Measurements from ENCODE around the gene QKI.
"Not testable (repeated sequence)": the region's sequence is repeated elsewhere in the genome, so short reads cannot be mapped to it uniquely, and the experiment has no call there.

Gene QKI
- 95.7 reads per million, percentile 82 among the genes with 10 or more reads in this experiment for total RNA-seq

DNA sequence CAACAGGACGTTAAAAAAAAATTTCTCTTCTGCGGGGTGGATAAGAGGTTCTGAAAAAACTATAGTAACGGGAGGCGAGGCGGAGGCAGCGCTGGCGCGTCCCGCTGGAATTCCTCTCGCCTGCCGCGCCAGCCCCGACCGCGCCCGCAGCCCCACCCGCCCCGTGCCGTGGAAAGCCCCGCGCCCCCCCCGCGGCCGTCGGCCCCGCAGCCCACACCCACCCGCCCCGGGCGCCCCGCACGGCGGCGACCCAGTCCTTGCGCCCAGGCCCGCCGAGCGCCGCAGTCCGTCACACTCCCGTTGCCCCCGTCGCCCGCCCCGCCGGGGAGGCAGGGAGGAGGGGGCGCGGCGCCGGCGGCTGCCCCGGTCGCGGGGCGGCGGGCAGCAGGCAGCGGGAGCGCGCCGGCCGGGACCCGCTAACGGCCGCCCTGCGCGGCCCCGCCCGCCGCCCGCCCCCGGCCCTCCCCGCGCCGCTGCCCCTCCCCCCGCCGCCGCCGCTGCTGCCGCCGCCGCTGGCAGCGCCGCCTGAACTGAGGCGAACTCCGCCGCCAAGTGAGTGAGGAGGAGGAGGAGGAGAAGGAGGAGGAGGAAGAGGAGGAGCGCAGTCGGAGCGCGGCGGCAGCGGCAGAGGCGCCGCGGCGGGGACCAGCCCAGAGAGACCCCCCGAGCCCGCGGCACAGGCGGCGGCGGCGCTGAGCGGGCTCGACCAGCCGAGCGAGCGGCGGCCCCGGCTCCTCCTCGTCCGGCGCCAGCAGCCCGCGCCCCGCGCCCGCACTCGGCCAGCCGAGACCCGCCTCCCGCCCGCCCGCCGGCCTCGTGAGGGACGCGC, at the start of gene QKI:
TSS of gene QKI (plus strand) at position 602 of the 829 bp plus-strand sequence. CDS start 476 bp downstream, outside the sequence.
- DNase-seq, result peak; percentile 76

DNA sequence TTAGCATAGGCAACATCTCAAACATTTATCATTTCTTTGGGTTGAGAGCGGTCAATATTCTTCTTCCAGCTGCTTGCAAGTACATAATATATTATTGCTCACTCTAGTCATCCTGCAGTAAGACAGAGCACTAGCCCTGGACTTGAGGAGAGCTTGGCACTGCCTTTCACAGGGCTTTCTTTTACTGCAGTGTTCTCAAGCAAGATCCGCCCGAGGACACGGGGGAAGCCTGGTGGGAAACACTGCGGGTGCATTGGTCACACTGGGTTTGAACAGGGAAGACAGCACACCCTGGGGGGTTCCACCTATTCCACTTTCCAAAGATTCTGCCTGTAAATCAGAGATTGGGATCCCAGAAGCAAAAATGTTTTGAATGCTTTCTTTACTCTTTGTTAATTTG, 48.2 kb upstream of the QKI start:
- no peak for DNase-seq

- no peak for DNase-seq
These were observed 46.9 kb upstream of the QKI start for GRCh38 chr6:163367497-163368183.

DNA sequence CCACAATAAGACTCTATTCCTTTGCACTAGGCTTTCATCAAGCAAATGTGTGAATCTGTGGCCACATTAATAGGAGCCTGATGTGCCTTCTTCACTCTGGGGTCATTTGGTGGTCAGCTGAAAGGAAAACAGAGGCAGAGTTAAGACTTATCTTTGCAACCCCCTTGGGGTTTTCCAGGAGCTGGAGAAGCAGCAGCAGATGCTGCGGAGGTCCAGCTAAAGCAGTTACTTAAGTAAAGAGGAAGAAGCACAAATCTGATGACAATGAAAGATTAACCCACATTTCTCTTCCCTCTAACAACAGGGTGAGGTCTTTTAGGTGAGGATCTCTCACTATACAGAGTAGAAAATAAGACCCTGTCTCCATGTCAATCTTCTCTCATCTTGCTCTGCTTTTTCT, 45.4 kb upstream of the QKI start:
- DNase-seq, result no peak

- no peak for DNase-seq
These were observed 44.7 kb upstream of the QKI start for GRCh38 chr6:163369628-163370365.

GRCh38 chr6:163370464-163371117, 43.9 kb upstream of the QKI start:
- DNase-seq, result no peak

DNA sequence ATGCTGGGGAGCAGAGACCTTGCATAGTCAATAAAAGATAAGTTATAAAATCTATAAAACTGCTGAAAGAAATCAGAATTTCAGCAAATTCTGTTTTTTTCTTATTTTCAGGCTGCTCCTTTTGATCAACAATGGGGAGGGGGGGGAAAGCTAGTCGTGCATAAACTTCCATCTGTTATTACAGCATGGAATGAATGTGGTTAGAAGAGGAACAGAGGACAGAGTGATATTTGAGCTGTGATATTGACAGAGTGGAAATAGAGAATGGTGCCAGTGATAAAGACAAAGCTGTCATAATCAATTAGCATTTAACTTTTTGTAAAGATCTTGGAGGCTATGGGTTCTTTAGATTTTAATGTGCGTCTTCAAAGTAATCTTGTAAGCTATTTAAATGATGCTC, 43.4 kb upstream of the QKI start:
- no peak for DNase-seq

DNA sequence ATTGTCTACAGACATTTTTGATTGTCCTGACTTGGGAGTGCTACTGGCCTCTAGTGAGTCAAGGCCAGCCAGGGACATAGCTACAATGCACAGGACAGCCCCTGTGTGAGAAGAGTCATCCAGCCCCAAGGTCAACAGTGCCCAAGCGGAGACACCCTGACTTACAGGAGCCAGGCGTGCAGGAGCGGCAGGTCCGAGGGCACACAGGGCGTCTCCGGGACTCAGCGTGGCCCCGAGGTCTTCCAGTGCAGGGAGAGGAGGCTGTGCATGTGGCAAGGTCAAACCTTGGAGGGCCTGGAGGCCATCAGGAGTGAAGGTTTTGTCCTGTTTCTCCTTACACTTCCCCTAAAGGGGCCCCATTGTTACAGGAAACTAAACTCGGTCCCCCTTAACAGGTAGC, 41.3 kb upstream of the QKI start:
- no peak for DNase-seq

- no peak for DNase-seq
These were observed 39.2 kb upstream of the QKI start for GRCh38 chr6:163375361-163375760.

- no peak for DNase-seq
These were observed 38.3 kb upstream of the QKI start for GRCh38 chr6:163376187-163376586.

DNA sequence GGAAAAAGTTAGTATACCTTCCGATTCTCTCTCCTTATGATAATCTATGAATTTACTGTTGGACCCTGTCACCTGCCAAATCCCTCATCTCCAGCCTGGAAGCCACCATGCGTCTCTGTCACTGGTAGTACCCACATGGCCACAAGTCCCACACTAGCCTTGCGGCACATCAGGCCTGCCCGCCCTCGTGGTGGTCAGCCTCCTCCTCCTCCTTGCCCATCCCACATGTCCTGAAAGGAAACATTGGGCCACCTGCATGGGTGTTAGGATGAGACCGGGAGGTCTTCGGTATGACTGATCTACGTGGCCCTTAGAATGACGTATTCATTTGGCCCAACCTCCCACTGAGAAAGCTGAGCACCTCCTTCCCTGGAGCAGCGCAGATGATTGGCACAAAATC, 37.0 kb upstream of the QKI start:
- DNase-seq, result no peak

DNA sequence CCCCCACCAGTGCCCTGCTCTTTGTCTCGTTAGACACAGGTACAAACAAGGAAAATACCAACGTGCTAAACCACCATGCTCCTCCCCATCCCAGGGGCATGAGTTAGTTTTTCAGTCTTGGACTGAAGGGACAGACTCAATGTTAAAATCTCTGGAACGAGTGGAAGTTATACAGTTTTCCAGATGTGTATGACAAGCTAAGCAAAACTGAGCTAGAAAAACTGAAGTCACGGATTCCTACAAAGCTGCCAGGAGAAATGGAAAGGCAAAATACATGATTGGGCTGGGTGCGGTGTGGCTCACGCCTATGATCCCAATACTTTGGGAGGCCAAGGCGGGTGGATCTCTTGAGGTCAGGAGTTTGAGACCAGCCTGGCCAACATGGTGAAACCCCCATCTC, 34.3 kb upstream of the QKI start:
- no peak for DNase-seq

DNA sequence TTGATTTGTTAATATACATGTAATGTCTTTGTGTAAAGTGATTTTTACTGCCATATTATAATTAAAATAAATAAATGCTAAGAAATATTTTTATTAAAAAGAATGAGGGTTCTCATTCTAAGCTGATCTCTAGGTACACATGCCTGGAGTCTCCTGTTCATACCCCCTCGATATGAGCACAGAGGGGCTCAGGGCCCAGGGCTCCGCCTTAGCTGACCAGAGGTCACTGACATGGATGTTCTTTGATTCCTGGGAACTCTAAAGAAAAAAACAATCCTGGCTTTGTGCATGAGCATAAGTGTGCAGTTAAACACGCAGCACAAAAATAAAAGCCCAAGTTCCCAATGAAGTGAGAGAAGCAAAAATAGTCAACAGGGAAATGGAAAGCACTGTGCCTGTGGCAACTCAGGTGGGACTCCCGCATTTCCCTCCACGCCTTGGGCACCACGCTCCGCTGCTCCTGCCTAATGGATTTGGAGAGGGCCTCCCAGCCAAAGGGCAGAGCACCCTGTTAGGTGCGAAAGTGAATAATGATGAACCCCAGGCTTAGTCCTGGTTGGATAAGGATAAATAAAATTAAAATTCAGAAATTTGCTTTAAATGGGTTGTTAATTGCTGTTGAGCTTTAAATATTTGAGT, 33.3 kb upstream of the QKI start:
- DNase-seq, result no peak

DNA sequence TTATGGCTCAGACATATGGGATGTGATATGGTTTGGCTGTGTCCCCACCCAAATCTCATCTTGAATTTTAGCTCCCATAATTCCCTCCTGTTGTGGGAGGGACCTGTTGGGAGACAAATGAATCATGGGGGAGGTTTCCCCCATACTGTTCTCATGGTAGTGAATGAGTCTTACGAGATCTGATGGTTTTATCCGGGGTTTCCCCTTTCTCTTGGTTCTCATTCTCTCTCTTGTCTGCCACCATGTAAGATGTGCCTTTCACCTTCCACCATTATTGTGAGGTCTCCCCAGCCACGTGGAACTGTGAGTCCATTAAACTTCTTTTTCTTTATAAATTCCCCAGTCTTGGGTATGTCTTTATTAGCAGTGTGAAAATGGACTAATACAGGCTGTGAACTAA, 31.1 kb upstream of the QKI start:
- DNase-seq, result not testable (repeated sequence)

- no peak for DNase-seq
These were observed 30.6 kb upstream of the QKI start for GRCh38 chr6:163383912-163384311.

- DNase-seq, result no peak
These were observed 30.0 kb upstream of the QKI start for GRCh38 chr6:163384510-163384909.

DNA sequence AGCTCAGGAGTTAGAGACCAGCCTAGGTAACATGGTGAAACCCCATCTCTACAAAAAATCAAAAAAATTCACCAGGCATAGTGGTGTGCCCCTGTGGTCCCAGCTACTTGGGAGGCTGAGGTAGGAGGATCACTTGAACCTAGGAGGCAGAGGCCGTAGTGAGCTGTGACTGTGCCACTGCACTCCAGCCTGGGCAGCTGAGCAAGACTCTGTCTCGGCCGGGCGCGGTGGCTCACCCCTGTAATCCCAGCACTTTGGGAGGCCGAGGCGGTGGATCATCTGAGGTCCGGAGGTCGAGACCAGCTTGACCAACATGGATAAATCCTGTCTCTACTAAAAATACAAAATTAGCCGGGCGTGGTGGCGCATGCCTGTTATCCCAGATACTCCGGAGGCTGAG, 29.0 kb upstream of the QKI start:
- DNase-seq, result not testable (repeated sequence)

- no peak for DNase-seq
These were observed 28.1 kb upstream of the QKI start for GRCh38 chr6:163386329-163386908.

DNA sequence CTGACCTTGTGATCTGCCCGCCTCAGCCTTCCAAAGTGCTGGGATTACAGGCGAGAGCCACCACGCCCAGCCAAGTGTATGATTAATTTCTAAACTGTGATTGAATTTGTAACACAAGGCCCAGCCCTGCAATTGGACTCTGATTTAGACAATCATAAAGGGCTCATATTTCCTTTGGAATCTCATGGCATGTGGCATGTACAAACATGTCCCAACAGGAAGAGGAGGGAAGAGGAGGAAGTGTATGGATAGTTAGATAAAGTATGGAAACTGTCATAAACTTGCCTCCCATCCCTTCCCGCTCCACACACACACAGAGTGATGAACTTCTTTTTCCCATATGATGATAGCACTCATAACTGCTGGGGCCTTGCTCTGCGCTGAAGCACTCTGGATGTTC, 27.2 kb upstream of the QKI start:
- DNase-seq, result no peak

DNA sequence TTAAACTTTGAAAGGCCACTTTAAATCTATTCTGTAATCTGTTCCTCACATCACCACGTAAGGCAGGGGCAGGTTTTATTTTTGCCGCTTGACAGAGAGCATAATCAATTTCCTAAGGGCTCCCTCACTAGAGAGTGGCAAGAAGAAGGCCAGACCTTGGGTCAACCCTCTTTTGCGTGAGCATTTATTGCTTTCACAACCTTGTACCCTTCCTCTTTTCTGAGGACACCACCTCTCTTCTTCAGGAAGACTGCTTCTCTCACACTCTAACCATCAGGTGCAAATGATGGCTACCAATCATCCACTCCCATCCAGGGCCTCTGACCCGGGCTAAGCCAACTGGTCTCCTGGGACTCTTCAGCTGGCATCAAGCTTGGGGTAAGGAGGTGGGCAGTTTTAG, 25.2 kb upstream of the QKI start:
- no peak for DNase-seq

GRCh38 chr6:163390770-163391169, 23.7 kb upstream of the QKI start:
- DNase-seq, result no peak

DNA sequence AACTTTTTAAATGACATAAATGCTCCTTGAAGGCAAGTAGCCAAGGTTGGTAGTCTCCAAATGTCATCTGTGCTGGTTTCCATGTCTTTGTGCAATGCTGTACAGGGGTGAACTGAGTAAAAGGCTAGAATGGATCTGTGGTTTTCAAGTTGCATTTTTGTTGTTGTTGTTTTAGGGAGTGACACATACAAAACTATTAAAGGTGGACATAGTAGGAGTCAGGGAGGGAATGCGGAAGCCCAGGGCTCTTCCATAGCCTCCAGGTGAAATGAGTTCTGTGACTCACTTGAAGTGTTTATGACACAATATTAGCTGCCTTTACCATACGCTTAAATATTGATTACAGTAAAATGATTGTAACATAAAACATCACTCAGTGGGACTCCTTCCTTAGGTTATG, 22.5 kb upstream of the QKI start:
- DNase-seq, result no peak
